Spinal cord (tissue), 10 donors: ENCODE results near the gene UNCX. TPM values are rescaled to one million over a fixed set of nuclear protein-coding genes. Genes with fewer than 3 reads are reported as not detected.

Experiments
- DNase-seq, 6 donors: peaks; one replicate each; pipeline versions ENCODE4 v3.0.0 to v3.0.0-alpha.2; 2013 to 2015; ENCODE audit warnings: low spot score in 6 of 6, low read depth in 4 of 6
- H3K27ac ChIP-seq: one replicate; pipeline ENCODE4 v1.5.1; 2013; ENCODE audit warnings: low read depth, low read length, control low read depth
- H3K27me3 ChIP-seq: one replicate; pipeline ENCODE4 v1.6.1; 2013; ENCODE audit warnings: low read length; ENCODE audit not compliant: control insufficient read depth, insufficient read depth
- H3K36me3 ChIP-seq: one replicate; pipeline ENCODE4 v1.6.1; 2013; ENCODE audit warnings: low read length; ENCODE audit not compliant: control insufficient read depth, insufficient read depth
- H3K4me1 ChIP-seq: one replicate; pipeline ENCODE4 v1.6.1; 2013; ENCODE audit warnings: low read length; ENCODE audit not compliant: control insufficient read depth, insufficient read depth
- H3K4me3 ChIP-seq: one replicate; pipeline ENCODE4 v1.5.1; 2013; ENCODE audit warnings: low read depth, low read length, control low read depth
- H3K9me3 ChIP-seq: one replicate; pipeline ENCODE4 v1.6.1; 2013; ENCODE audit warnings: low read length; ENCODE audit not compliant: control insufficient read depth, insufficient read depth
- WGBS: methylation state at CpG from one replicate; pipeline ENCODE4 v1.1.5; 2013; ENCODE audit warnings: missing lambda C conversion rate; ENCODE audit not compliant: insufficient coverage; 5-methylcytosine and 5-hydroxymethylcytosine counted together
- polyA plus RNA-seq, 2 donors: library from polyadenylated mRNA; unstranded; fragments of 120-200 nt; gene quantifications; one replicate each; pipeline ENCODE4 v1.2.1, GENCODE V29; 2013; ENCODE audit not compliant: insufficient read length in 2 of 2
- total RNA-seq, 2 donors: library from RNA; depleted of rRNA in 1 of 2; stranded (reverse); fragments of 120-200 nt in 1 of 2; fragments of >200 nt in 1 of 2; gene quantifications; one replicate each; pipeline versions ENCODE4 v1.2.3 to v1.2.4, GENCODE V29; 2013 to 2014
- donor health status: healthy.

UNCX gene
- total and polyA plus RNA-seq, 4 donors, result 0.69 to 3.9 (median 2.8) TPM

DNA sequence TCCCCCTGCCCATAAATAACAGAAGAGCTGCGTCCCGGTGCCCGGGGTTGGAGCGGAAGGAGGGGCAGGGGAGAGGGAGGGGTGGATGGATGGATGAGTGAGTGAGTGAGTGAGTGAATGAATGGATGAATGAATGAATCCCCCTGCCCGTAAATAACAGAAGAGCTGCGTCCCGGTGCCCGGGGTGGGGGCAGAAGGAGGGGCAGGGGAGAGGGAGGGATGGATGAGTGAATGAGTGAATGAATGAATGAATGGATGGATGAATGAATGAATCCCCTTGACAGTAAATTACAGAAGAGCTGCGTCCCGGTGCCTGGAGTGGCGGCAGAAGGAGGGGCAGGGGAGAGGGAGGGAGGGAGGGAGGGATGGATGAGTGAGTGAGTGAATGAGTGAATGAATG lies 7.6 kb upstream of the UNCX start:
- WGBS, result 8% methylated on average over 4 of the region's 11 CpGs
- Histone ChIP-seq H3K9me3 (no peaks in the 10 kb centered on the region), H3K27ac (no peak overlapping the region), H3K4me3 (no peak overlapping the region), H3K4me1 (peaks cover 30% of the 10 kb centered on the region), H3K36me3 (no peaks in the 10 kb centered on the region), H3K27me3 (peaks cover 86% of the 10 kb centered on the region)
- no peak for DNase-seq

DNA sequence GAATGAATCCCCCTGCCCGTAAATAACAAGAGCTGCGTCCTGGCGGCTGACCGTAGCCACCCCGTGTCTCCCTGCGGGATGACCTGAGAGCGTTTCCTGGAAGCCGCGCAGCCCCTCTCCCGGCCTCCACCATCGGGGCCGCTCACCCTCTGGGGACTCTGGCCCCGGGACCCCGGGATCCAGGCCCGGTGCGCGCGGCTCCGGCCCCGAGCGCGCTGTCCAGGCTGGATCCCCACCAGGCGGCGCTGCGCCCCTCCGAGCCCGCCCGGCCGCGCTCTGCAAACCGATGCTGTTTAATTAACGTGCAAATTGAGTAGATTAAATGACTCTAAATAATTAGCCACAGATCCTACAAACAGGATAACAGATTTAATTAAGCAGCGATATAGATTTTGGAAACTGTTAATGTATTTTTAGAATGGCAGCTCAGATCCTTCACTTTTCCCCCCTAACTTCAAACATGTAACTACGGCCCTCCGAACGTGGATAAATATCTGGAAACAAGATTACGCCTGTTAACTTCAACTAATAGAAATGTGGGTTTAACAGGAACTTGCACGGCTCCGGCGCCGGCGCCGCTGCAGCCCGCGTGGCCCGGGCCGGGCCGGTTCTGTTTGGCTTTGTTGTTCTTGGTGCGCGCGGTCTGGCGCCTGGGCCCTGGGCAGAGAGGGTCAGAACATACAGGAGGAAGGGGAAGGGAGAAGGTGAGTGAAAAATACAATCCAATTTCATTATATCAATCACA lies 7.1 kb upstream of the UNCX start:
- H3K27me3 ChIP-seq, result peaks cover 85% of the 10 kb centered on the region
- no peaks in the 10 kb centered on the region for H3K9me3 ChIP-seq
- H3K27ac ChIP-seq, result no peak overlapping the region
- H3K4me3 ChIP-seq, result no peak overlapping the region
- no peaks in the 10 kb centered on the region for H3K36me3 ChIP-seq
- DNase-seq, result peak in 2 of 6 donors; percentile 66 to 79
- WGBS, result 0% methylated on average over 21 of the region's 52 CpGs
- peaks cover 34% of the 10 kb centered on the region for H3K4me1 ChIP-seq

DNA sequence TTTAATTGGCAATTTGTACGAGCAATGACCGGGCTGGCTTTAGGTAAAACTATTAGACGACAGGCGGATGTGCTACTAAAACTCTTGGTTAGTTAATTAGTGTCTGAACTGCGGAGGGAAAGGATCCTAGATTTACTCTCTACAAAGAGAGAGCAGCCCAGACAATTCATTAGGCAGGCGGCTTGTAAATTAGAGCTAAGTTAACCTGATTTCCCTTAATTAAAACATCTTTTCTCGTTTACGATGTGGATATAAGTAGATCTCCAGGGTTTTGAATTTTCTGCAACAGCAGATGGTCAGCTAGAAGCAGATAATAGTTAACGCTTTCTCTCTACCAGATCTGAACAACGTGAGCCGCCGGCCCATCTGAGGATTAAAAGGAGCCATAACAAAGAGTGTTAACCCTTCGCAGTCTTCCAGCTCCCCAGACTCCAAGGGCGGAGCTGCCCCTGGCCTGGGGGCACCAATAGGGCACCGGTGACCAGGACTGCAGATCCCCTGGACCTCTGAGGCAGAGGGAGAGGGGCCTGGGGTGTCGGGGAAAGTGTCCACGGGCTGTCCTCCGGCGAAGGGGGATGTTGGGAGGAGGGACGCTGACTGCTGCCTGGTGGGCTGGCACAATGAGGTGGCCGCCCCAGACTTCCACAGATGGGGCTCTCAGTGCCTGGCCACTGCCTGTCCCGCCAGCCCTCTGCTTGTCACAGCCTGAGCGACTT lies 6.3 kb upstream of the UNCX start:
- H3K9me3 ChIP-seq, result no peaks in the 10 kb centered on the region
- DNase-seq, result peak in 2 of 6 donors; percentile 42 to 82
- peaks cover 42% of the 10 kb centered on the region for H3K4me1 ChIP-seq
- peaks cover 87% of the 10 kb centered on the region for H3K27me3 ChIP-seq
- no peak overlapping the region for H3K4me3 ChIP-seq
- no peaks in the 10 kb centered on the region for H3K36me3 ChIP-seq
- H3K27ac ChIP-seq, result no peak overlapping the region
- WGBS, result 14% methylated on average over 11 of the region's 23 CpGs

DNA sequence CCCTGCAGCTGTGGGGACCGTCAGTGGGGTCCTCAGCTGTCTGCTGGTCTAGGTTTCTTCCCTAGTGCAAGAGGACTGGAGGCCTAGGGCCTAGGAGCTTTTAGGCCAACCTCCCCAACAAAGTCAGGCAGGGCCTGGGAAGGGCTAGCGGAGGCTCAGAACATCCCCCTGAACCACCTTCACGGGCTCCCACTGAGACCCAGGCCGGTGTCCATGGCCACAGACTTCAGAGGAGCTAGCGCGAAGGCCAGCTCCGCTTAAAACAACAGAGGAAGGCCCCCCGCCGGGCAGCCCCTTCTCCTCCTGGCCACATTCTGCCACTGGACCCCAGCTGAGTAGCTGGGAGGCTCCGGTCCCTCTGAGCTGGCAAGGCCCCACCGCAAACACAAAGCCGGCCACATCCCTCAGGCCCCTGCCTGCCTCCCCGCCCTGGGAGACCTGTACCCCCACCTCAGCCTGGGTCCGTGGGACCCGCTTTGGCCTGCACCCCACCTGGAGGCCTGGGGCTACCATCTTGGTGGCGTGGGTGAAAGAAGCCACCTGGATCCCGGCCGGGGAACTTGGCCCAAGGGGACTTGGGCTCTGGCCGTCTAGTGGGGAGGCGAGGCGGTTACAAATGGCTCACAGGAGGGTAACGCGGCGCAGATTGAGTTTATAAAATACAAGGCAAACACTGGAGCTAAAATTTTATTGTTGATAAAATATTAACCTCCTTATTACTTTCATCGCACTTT lies 5.4 kb upstream of the UNCX start:
- 21% methylated on average over 18 of the region's 25 CpGs for WGBS
- peaks cover 46% of the 10 kb centered on the region for H3K4me1 ChIP-seq
- no peaks in the 10 kb centered on the region for H3K9me3 ChIP-seq
- DNase-seq, result no peak
- no peaks in the 10 kb centered on the region for H3K36me3 ChIP-seq
- H3K4me3 ChIP-seq, result no peak overlapping the region
- peaks cover 89% of the 10 kb centered on the region for H3K27me3 ChIP-seq
- no peak overlapping the region for H3K27ac ChIP-seq

DNA sequence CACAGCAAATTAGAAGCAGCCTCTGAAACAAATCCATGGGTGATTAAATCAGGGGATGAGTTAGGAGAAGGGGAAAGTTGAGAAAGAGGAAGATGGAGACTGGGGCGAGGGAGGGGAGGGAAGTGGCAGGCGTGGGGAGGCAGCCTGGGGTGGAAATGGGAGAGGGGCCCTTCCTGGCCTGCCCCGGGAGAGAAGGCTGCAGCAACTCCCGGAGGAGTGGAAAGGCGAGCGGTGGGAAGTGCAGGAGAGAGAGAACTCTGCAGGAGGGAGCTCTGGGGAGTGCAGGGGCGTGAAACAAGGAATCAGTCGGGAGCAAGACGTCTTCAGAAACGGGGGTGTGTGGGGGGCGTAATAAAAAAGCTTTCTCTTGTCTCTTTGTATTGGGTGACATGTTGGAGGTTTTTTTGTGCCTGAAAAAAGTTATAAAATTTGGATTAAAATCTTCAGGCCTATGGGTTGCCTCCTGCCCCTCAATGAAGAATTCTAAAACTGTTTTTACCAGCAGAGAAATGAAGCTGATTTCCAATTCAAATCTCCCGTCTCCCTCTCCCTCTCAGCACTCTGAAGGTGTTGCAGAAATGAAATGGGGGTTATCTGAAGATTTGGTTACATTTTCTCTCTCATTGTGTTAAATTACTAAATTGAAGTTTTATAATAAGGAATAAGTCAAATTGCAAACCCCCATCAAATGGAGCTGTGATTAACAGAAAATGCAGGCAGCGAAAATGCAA lies 4.7 kb upstream of the UNCX start:
- H3K4me1 ChIP-seq, result peaks cover 46% of the 10 kb centered on the region
- 9% methylated on average over 11 of the region's 13 CpGs for WGBS
- no peaks in the 10 kb centered on the region for H3K9me3 ChIP-seq
- H3K27me3 ChIP-seq, result peaks cover 91% of the 10 kb centered on the region
- no peak overlapping the region for H3K27ac ChIP-seq
- no peak for DNase-seq
- no peak overlapping the region for H3K4me3 ChIP-seq
- no peaks in the 10 kb centered on the region for H3K36me3 ChIP-seq

DNA sequence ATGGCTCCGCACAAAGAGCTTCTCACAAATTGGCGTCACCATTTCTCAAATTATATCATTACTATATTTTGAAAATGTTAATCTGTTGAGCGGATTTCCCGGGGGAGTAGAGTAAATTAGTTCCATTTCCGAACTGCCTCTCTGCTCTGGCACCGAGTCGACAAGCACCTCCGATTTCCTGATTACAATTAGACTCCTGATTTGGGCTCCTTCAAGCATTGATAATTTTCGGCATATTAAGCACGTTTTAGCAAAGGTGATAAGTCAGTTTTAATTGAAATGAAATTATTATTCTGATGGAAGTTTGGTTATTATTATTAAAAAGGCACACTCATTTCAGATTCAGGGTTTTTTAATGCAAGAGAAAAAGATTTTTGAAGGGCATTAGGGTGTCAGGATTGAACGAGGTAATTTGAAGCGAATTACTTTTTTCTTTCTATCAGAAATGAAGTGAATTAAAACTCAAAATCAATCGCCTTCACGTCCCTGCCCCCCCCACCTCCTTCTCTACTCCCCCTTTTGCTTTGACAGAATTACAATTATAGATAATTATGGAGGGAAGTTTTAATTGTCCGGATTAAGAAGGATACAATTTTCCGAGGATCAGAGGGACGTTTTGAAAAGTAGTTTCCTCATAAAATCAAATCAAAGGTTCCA lies 4.0 kb upstream of the UNCX start:
- Histone ChIP-seq H3K4me3 (no peak overlapping the region), H3K27me3 (peaks cover 88% of the 10 kb centered on the region), H3K36me3 (no peaks in the 10 kb centered on the region), H3K9me3 (no peaks in the 10 kb centered on the region), H3K4me1 (peaks cover 44% of the 10 kb centered on the region), H3K27ac (no peak overlapping the region)
- WGBS, result no CpG with 5 or more reads among the region's 17 CpGs
- DNase-seq, result peak in 2 of 6 donors; percentile 48 to 74

DNA sequence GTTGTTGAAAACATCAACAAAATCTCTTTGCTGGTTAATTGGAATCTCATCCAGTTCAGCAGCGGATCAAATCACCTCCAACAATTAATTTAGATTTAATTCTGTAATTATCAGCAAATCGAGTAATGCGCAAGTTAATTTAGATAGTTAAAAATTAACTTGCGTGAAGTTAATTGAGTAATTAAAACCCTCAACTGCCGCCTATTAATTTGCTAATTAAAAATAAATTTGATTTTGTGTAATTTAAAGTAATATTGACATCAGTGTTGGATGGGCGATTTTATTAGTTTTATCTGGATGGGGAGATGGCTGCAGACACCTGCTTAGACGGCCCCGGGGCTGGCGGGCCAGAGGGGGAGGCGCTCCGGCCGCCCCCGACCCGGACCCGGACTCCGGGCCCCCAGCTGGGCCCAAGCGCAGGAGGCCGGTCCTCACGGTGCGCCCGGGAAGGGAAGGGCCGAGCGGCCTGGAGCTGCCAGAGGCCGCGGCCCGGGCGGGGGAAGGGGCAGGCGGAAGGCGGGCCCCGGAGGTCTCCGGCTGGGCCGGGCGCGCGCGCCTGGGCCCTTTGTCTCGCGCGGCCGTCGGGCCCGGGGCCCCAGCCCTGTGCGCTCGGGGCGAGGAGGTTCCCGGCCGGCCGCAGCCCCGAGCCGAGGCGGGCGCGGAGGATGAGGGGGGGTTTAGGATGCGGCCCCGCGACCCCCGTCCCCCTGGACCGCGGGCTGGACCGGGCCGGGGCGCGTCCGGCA lies 3.3 kb upstream of the UNCX start:
- Histone ChIP-seq H3K27me3 (peaks cover 88% of the 10 kb centered on the region), H3K27ac (no peak overlapping the region), H3K4me3 (no peak overlapping the region), H3K36me3 (no peaks in the 10 kb centered on the region), H3K4me1 (peaks cover 38% of the 10 kb centered on the region), H3K9me3 (no peaks in the 10 kb centered on the region)
- peak in 1 of 6 donors; percentile 64 for DNase-seq
- 3% methylated on average over 51 of the region's 64 CpGs for WGBS

DNA sequence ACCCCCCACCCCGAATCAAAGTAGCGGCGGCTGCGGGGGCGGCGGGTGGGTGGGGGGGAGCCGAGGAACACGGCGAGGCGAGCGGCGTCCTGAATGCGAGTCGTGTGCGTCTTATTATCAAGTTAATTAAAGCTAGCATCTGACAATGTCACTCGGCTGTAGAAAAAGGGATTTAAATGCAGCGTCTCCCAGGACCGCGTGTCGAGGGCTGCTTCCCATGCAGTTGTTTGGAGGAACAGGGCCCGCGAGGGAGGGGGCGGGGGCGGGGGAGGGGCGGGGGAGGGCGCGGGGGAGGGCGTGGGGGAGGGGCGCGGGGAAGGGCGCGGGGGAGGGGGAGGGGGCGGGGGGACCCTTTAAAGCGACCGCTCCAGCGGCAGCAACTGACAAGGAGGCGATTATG lies 2.7 kb upstream of the UNCX start:
- Histone ChIP-seq H3K27ac (no peak overlapping the region), H3K4me1 (peaks cover 33% of the 10 kb centered on the region), H3K9me3 (no peaks in the 10 kb centered on the region), H3K4me3 (no peak overlapping the region), H3K36me3 (no peaks in the 10 kb centered on the region), H3K27me3 (peaks cover 88% of the 10 kb centered on the region)
- peak in 2 of 6 donors; percentile 38 to 89 for DNase-seq
- 0% methylated on average over 4 of the region's 37 CpGs for WGBS
